HG02763 (cell line): ENCODE results near the gene SH3D19.
"Not testable (repeated sequence)": the region's sequence is repeated elsewhere in the genome, so short reads cannot be mapped to it uniquely, and the experiment has no call there.

Experiments used
- ATAC-seq: cut with Tn5 transposase; IDR thresholded peaks from one replicate; pipeline ENCODE4 v1.9.1; 2021; ENCODE audit warnings: mild to moderate bottlenecking, moderate library complexity; ENCODE audit not compliant: unreplicated experiment

The SH3D19 gene

GRCh38 chr4:151276787-151277562 lies 48.4 kb downstream of the SH3D19 start, which contains the start of gene PRSS48:
PRSS48 (plus strand) TSS chr4:151277161; CDS start chr4:151277173, 12 bp downstream.
- ATAC-seq: no peak

- not testable (repeated sequence) for ATAC-seq
Observed at GRCh38 chr4:151268905-151269304, 56.5 kb downstream of the SH3D19 start.

DNA sequence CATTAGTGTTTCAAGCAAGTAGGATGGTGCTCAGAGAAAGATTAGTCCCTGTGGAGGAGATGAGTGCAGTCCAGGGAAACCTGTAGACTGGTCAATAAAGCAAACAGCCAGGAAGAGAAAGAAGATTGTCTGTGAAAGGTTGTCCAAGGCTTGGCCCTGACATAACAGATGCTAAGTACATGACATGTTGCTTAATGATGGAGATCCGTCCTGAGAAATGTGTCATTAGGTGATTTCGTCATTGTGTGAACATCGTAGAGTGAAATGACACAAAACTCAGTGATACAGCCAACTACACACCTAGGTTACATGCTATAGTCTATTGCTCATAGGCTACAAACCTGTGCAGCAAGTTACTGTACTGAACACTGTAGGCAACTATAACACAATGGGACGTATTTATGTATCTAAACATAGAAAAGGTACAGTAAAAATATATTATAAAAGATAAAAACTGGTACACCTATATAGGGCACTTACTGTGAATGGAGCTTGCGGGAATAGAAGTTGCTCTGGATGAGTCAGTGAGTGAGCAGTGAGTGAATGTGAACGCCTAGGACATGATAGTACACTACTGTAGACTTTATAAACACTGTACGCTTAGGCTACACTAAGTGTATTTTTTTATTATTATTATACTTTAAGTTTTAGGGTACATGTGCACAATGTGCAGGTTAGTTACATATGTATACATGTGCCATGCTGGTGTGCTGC lies 57.4 kb downstream of the SH3D19 start:
- ATAC-seq: no peak

GRCh38 chr4:151267104-151267503 lies 58.3 kb downstream of the SH3D19 start:
- no peak for ATAC-seq

GRCh38 chr4:151266497-151266896 lies 58.9 kb downstream of the SH3D19 start:
- no peak for ATAC-seq

- no peak for ATAC-seq
Observed at GRCh38 chr4:151263455-151263854, 62.0 kb downstream of the SH3D19 start.

- no peak for ATAC-seq
Observed at GRCh38 chr4:151260526-151260925, 64.9 kb downstream of the SH3D19 start.

DNA sequence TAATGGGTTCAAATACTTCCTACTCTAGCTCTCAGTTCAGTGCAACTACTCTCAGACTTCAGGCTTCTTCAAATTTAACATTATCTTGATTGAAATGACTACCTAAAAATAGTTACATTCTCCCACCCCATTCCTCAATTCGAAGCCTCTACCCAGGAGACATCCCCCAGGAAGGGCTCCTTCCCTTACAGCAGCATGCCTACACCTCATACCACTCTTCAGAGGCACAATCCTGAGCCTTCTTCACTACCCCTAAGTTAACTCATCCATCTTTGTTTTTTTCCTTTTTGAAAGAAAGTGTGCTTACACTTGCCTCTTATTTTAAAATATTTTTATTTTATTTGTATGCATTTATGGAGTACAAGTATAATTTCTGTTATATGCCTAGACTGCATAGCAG lies 65.7 kb downstream of the SH3D19 start:
- no peak for ATAC-seq

GRCh38 chr4:151257704-151258103 lies 67.7 kb downstream of the SH3D19 start:
- ATAC-seq: no peak

DNA sequence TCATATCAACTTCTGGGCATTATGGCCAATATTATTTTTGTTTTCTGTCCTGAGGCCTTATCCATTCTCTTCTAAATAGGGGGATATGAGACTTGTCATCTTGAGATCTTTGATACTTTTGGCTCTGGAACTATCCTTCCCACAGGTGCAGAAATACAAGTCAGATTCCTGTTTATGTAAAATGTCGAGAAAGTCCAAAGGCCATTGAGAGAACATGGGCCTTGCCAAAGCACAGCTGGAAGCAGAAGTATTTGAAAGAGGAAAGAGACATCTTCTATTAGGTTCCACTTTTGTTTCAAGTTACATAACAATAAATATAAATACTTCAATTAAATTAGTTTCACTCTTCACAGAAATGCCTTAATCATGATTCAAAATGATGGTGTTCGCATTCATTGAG lies 69.3 kb downstream of the SH3D19 start:
- no peak for ATAC-seq

DNA sequence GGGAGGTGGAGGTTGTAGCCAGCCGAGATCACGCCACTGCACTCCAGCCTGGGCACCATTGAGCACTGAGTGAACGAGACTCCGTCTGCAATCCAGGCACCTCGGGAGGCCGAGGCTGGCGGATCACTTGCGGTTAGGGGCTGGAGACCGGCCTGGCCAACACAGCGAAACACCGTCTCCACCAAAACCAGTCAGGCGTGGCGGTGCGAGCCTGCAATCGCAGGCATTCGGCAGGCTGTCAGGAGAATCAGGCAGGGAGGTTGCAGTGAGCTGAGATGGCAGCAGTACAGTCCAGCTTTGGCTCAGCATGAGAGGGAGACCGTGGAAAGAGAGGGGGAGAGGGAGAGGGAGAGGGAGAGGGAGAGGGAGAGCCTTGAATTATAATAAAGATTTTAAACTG lies 69.7 kb downstream of the SH3D19 start:
- not testable (repeated sequence) for ATAC-seq

- not testable (repeated sequence) for ATAC-seq
Observed at GRCh38 chr4:151255226-151255625, 70.2 kb downstream of the SH3D19 start.

DNA sequence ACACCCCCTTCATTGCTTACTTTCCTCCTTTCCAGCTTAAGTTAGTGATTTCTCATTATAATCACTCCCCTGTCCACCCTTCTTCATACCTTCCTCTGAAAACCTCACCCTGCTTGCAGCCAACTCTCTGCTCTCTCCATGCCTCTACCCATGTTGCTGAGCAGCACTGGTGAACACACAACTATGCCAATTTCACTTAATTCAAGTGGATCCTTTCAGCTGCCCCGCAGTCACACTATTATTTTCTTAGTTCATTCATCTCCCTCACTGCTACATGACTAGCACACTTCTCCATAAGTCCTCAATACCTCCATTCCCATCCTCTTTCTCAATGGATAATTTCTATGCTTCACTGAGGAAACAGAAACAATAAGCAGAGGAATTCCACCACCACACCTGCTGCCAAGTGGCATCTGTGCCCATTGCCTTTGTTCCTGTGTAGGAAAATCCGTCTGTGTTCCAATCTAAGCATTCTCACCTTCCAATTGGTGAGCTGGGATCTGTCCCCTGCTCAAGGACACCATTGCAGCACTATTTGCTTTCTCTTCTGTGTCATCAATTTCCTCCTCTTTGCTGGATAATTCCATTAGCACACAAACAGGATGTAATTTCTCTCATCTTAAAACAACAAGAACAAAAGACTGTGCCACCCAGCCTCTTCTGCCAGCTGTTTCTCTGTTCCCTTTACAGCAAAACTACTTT lies 73.7 kb downstream of the SH3D19 start:
- no peak for ATAC-seq

DNA sequence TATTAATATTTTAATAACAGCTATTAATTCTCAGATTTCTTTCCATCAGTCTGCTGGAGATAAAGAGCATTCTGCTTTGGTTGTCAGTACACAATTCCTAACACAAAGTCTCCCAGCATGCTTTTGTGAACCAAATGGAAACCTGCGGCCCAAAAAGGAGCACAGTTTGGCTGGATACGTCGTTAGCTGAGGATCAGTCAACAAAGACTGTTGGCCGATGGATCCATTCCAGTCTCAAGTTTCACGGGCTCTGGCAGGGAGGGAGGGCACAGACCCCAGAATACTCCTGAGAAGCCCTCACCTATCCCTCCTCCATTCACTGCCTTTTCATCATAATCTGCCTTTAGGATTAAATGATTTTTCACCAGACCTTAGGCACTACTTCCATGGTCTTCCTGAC lies 74.7 kb downstream of the SH3D19 start:
- ATAC-seq: no peak

DNA sequence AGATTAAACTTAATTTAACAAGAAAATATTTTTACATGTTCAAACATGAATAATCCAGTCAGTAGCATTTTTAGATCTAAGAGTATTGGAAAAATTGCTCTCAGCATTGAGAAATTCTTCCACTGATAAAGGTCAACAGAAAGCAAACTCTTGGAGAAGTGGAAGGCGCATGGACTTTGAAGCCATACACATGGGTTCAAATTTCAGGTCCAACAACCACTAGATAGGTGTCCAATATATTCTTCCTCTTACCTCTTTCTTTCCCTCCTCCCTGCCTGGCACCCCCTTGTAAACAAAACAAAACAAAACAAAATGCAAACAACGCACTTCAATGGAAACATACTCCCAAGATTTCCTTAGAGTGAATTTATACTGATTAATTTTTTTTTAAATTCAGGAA lies 76.9 kb downstream of the SH3D19 start:
- ATAC-seq: no peak

- no peak for ATAC-seq
Observed at GRCh38 chr4:151247395-151247794, 78.0 kb downstream of the SH3D19 start.

DNA sequence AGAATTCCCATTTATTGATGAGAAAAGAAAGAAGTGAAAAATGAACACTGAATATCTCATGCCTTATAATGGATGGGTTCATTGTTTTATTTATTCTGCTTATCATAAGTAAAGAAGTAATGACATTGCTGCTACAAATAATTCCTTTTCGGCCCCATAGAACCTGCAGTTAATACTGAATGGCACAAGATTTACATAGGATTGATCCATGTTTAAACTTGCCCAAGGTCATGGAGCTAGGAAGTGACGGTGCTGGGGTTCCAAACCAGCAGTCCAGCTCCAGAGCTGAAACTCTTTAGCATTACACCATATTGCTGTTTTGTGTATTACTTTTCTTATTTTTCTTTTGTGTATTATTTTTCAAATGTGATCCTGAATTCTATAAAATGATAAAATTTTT lies 78.7 kb downstream of the SH3D19 start:
- ATAC-seq: no peak

DNA sequence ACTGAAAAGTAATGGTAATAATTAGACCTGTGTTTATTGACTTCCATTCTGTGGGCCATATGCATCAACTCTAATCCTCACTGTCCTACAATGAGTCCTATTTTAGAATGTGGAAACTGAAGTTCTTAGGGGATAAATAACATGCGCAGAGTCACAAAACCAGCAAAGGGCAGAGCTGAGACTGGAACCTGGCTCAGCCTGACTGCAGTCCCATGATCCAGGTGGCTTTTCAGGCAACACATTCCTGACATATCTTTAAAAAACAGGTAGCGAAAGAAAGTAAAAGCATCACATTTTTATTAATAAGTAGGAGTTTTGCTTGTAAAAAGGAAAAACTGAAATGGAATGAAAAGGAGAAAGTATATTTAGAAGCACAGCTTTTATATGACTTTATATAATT lies 83.1 kb downstream of the SH3D19 start:
- no peak for ATAC-seq

DNA sequence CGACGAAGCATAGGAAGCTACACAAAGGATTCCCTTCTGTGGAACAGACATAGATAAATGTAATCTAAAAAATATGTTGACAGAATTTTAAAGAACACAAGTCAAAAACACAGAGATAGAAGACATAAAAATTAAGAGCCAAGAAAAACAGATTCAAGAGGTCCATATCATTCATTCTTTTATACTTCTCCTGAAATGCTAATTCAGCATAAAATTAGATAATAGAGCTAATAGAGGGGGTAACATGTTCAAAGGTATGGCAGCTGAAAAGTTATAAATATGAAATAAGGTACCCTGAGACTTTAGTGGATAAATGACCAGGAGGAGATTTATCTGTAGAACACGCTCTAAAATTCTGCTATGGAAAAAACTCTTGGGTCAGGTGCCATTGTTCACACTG lies 85.8 kb downstream of the SH3D19 start:
- ATAC-seq: no peak

DNA sequence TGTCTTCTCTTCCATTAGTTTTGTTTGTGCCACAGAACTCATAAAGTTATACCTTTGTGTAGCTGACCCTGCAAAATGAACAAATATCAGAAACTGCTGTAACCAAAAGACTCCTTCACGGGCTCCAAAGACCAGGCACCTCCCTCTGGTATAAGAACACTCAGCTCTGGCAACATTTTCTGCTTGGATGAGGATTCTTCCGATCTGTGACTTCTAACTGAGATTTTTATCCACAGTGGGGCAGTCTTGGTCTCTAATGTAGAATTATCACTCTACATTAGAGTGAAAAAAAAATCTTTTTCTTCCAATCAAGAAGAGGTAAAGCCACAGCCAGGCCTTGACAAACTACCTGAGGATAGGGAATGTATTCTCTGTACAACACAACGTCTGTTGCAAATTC lies 86.9 kb downstream of the SH3D19 start:
- no peak for ATAC-seq

DNA sequence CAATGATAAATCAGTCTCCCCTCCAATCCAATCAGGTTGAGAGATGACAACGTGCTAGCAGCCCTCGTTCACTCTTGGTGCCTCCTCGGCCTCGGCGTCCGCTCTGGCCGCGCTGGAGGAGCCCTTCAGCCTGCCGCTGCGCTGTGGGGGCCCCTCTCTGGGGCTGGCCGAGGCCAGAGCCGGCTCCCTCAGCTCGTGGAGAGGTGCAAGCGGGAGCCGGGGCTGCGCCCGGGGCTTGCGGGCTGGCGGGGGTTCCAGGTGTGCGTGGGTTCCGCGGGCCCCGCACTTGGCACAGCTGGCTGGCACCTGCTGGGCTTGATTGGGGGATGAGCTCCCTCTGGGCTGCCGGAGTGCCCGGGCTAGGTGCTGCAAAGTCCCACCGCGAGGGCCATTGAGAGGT lies 89.4 kb downstream of the SH3D19 start:
- no peak for ATAC-seq

GRCh38 chr4:151235373-151235772 lies 90.0 kb downstream of the SH3D19 start:
- ATAC-seq: not testable (repeated sequence)
